ENCODE data around the gene TBCCD1.
A peak's percentile ranks its signal among the peaks of the same experiment; 100 is the strongest.
"Not testable (repeated sequence)": the region's sequence is repeated elsewhere in the genome, so short reads cannot be mapped to it uniquely, and the experiment has no call there.

TBCCD1 gene

DNA sequence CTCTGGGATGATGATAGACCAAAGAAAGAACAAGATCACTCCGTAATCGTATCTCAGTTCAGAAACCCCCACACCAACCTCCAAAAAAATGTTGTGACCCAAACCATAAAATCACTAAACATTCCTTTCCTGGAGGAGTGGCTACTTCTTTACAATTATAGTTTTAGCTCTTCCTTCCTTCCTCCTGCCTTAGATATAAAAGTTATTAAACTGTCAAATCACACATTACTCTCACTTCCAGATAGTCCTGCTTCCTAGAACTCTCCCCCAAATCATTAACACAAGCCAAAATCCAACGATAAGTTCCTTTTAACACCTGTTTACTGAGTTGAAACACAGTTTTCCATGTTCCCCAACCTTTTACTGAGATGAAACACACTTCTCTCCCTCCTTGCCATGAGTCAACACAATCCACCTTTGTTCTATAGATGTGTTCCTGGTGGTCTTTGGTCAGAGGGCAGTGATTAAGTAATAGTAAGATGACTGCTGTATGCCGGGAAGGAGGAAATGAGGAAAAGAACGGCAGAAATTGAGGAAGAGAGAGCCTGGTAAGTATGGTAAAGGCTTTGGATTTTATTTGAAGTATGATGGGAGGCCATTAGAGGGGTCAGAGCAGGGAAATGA, 14.6 kb downstream of the TBCCD1 start:
- no peak for DNase-seq (ENCODE audit: low read depth)

DNA sequence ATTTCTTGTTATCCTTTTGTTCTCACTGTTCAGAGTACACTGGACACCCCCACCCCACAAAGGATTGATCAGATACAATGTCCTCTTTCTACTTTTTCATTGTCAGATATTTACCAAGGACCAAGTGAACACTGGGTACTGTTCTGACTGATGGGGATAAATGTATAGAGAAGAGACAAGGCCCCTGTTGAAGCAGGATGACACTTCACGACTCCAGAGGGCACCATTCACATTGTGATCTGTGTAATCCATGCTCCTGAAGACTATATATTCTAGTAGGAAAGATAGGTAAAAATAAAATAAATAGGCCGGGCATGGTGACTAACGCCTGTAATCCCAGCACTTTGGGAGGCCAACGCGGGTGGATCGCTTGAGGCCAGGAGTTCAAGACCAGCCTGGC, 15.8 kb downstream of the TBCCD1 start:
- DNase-seq (ENCODE audit: low read depth) = no peak

DNA sequence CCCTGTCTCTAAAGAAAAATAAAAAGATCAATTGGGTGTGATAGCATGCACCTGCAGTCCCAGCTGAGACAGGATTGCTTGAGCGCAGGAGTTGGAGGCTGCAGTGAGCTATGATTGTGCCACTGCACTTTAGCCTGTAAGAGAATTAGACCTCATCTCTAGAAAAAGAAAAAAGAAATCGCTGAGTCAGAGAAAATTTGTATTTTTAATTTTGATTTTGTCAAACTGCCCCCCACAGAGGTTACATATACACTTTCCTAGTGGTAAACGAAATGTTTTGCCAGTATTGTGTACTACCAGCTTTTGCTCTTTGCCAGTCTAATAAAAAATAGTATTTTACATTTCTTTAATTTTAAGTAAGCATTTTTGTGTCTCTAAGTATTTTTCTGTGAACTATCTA, 17.6 kb downstream of the TBCCD1 start:
- no peak for DNase-seq (ENCODE audit: low read depth)

DNA sequence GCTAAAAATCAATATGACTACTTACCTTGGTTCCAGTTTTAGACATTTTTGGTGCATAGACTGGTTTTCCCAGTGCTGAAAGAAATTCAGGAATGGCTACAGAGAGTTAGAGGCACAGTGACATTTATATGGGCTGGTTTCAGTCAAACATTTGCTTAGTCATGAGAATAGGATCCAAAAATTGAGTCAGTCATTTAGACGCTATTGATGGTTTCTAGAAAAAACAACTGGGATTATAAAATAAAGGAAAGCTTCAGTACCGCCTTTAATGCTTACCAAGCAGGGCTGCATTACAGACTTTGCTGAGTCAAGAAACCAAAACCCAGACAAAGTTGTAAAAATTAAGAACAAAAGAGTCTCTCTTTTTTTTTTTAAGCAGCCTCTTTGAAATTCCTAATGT, 22.9 kb downstream of the TBCCD1 start, which contains the start of gene CRYGS:
TSS of gene CRYGS (minus strand) at position 100 of the 400 bp plus-strand sequence. CDS start at position 46, 54 bp downstream.
- DNase-seq (ENCODE audit: low read depth) = peak; percentile 67

DNA sequence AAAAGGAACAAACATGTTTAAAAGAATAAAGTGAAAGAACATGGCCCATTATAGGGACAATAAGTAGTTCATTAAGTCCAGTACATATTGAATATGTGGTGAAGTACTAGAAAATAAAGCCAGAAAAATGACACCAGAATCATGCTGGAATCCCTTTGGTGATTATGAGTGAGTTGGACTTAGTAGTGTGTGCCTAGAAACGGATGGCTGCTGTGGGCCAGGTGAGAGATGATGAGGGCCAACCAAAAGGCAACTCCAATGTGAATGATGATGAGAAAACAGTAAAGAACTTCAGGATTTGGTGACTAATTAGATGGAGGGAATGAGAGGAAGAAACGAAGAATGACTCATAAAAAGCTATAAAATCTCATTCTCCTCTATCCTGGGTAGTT, 26.3 kb downstream of the TBCCD1 start:
- DNase-seq (ENCODE audit: low read depth) = no peak

DNA sequence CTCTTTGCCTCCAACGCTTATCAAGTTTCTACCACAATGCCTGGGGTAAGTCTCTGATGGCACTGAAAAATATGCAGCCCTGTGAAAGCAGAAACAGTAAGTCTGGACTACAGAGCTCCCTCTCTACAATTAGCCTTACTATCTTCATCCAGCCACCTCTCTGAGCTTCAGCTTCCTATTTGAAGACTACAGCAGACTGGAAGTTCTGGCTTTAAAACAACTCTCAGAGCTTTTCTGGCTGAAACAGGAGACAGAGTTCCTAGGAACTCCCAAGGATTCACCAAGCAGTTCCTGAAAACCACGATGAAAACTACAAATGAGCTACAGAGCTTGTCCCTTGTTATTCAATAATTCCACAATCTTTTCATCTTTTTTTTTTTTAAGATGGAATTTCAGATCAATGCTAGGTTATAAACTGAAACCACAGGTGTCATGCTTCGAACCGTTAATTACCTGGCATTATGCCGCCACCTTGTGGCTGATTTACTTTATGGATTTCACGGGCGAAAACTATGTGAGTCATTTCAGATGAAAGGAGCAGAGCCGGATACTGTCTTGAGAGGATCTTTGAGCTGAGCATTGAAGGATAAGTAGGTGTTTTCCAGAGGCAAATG, 26.8 kb downstream of the TBCCD1 start:
- peak; percentile 61 for DNase-seq (ENCODE audit: low read depth)

DNA sequence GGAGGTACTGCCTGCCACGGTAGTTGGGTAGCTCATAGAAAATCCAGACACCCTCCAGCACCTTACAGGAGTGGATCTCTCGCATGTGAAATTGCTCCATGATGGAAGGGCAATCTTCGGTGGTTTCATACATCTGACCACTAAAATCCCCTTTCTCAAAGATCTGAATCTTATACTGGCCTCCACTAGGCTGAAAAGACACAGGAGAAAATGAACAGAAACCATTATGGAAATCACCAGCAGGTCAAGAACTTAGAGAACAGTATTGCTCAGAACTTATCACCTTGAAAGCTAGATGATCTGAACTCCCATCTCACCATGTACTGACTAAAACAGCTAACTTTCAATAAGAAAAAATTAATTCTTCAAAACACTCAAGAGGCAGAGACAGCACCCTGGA, 28.4 kb downstream of the TBCCD1 start:
- no peak for DNase-seq (ENCODE audit: low read depth)

DNA sequence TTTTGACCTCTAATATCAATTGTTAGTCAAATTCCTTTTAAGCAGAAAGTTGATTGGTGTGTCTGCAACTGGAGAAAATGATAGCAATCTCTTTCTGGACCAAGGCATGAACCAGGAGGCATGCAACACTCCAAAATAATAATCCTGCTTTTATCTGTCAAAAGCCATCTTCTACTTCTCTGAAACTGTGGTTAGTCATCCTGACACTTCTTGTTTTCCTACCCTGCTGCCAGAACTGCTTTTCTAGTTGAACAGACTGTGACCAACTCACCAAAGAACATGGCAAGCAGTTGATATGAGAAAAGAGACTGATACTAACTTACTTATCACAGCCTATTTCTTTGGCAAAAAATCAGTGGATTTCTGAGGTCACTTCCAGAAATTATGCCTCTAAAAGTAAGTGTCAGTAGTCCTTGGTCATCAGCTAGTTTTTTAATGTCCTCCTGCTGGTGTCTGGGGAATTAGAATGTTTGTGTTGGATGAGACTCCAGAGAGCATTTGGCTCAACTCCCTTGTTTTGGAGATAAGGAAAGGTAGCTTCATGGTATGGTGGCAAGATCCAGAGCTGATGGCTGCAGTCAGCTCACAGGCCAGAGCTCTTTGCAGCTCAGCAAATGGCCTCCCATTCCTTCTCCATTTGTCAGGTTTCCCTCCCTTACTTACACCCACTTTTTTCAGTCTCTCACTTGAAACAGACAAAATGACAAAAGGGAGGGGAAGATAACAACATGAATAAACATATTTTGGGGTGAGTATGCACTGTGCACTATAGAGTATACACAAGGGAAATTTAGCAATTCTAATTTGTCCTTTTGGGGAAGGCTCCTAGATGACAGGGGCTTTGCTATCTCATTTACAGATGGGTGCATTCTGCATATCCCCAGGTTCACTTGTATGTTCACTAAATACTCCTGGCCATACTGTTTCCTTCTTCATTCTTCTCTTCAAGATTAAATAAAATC, 30.0 kb downstream of the TBCCD1 start:
- DNase-seq (ENCODE audit: low read depth) = peak; percentile 35

DNA sequence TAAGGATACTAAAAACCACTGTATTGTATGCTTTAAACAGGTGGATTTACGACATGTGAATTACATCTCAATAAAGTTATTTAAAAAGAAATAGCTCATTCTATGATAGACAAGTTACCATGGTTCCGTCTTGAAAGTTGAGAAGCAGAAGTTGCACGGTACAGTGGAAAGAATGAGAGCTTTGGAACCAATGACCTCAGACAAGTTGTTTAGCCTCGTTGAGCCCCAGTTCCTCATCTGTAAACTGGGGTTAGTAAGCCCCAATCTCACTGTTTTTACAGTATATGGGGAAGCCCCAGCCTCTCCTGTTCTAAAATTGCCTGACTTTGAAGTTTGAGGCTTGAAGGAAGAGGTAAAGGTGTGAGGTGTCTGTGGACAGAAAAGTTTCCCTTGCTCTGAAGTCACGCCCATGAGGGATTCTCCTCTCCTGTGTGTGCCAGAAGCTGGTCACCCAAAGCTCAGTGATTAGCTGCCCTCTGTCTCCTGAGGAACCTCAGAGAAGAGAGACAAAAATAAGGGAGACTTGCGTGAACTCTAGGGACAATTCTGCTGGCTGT, 32.9 kb downstream of the TBCCD1 start:
- no peak for DNase-seq (ENCODE audit: low read depth)

DNA sequence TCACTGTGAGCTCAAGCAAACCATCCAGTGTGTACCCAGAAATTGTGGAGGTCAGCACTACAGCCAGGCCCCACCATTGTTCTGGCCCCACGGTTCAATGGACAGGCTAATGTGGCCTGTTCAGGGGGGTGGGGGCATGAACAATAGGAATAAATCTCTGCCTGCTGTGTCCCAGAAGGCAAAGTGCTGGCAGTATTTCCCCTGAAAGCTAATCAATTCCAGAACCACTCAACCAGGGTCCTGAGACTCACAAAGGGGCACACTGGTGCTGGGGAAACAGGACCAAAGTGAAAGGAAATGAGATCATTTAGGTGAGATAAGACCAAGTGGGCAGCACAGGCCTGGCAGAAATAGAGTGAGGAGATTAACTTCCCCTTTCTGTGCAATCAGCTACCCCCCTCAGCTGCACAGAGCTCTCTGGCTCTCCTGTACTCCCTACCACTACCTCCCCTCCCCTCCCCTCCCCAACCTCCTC, 34.5 kb downstream of the TBCCD1 start:
- no peak for DNase-seq (ENCODE audit: low read depth)

DNA sequence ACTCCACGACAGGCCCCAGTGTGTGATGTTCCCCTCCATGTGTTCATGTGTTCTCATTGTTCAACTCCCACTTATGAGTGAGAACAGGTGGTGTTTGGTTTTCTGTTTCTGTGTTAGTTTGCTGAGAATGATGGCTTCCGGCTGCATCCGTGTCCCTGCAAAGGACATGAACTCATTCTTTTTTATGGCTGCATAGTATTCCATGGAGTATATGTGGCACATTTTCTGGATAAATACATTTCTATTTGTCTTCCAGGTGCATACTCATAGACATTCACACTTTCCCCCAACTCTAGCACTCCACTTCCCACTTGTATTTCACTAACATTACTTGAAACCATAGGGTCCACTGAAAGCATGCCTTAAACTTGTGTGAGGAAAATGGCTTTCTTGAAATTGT, 35.4 kb downstream of the TBCCD1 start:
- DNase-seq (ENCODE audit: low read depth) = not testable (repeated sequence)

DNA sequence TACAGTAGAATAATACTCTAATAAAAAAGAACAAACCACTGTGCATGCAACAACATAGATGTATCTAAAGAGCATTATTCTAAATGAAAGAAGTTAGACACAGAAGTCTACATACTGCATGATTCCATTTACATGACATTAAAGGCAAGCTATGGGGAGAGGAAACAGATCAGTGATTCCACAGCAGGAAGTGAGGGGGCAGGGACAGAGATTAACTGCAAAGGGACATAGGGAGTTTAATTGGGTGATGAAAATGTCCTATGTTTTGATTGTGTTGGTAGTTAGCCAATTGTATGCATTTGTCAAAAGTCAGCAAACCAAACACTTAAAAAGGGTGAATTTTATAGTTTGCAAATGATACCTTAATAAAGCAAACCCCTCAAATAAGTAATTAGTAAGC, 36.7 kb downstream of the TBCCD1 start:
- no peak for DNase-seq (ENCODE audit: low read depth)

DNA sequence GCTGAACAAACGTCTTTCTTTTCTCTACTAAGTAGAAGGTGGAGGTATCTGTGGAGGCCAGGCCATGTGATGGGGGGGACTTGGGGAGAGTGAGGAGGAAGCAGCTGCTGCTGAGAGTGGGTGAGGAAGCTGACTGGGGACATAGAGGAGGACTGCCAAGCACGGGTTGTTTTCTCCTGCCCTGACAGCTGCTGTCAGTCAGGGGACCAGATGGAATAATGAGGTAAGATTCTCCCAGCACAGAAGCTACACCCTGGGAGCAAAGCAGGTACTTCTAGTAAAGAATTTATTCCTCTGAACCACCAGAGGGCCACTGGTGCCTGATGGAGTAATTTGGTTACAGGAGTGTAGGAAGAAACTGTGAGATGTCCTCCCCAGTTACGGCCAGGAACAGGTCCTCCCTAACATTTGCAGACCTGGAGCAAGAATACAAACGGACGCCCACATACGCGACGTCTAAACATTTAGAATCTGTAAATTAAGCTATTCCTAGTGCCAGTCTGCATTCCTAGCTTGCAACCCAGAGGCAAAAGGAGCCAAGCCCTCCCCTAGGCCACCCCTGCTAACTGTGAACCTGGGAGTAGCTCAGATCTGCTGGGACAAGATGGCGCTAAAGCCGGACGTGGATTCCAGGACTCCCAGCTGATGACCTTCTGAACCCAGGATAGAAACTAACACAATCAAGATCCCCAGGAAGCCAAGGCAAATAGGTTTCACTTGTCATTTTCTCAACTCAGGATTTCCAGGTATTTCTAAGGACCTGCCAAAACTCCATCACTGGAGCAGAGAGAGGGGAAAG, 37.7 kb downstream of the TBCCD1 start:
- DNase-seq (ENCODE audit: low read depth) = no peak

DNA sequence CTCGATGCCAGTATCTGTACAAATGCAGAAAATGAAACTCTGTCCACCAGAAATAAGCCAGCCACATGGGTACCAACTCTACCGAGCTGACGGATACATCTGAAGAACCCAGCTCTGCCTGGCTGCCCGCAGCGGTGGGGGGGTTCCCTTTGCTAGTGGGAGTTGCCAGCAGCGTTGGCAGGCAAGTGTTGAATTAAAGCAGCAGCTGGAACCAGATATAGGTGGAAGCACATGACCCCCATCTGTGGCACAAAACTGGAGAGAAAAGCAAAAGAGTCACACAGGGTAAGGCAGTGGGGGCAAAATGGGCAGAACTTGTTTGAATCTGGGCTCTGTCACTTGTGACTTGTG, 40.9 kb downstream of the TBCCD1 start:
- no peak for DNase-seq (ENCODE audit: low read depth)

DNA sequence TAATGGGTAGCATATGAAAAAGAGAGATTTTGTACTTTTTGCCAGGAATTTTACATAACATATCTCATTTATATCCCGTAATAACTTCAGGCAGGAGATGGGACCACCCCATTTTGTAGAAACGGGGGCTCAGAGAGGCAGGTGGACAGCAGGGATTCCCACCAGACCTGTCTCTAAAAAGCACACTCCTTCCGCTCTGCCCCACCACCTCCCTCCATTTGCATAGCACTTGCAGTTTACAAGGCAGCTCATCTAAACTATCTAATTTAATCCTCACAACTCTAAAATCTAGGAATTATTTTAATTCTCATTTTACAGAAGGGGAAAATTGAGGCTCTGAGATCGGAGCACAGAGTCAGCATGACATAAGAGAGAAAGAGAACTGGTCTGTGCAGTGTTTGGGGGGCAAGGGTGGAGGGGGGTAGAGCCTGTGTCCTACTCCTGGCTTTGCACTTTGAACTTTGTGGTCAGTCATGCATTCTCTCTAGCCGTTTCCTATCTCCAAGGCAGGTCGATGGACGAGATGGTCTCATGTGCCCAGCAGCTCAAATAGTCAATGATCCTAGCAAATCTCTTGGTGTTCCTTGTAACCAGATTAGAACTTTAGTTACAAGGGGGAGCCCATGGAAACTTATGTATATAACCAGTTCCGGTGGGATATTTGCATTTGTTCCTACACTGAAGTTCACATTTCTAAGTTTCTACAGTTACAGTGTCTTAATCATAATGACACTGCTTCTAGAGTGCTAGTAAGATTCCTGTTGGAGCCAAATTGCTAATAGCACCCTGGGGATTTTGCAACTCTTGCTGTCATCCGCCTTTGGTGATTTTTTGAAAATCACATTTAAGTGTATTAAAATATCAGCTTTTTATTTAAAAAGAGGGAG, 41.5 kb downstream of the TBCCD1 start:
- no peak for DNase-seq (ENCODE audit: low read depth)

DNA sequence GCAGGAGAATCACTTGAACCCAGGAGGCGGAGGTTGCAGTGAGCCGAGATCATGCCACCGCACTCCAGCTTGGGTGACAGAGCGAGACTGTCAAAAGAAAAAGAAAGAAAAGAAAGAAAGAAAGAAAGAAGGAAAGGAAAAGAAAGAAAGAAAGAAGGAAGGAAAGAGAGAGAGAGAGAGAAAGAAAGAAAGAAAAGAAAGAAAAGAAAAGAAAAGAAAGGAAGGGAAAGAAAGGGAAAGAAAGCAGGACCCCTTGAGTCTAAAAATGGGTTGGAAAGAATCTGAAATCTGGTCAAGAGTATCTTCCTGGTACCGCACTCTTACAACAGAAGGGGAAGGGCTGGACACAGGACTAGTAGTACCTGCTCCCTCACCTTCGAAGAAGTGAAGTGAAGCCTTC, 42.5 kb downstream of the TBCCD1 start:
- DNase-seq (ENCODE audit: low read depth) = no peak

DNA sequence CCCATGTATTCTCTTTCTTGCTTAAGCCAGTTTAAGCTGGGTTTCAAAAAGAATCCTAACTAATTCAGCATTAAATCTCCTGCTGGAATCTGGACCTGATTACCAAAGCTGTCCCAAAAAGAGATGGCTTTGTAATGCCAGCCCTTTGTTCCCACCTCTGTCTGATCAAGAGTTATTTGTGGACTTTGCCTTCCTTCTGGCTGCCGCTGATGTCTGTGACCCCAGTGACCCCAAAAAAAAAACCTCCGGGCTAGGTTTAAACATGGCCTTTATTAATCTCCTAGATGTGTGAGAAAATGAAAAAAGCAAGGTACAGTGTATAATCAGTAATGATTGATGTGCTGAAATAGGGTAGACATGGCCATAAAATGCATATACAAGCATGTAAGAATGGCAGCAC, 43.7 kb downstream of the TBCCD1 start:
- DNase-seq (ENCODE audit: low read depth) = no peak

DNA sequence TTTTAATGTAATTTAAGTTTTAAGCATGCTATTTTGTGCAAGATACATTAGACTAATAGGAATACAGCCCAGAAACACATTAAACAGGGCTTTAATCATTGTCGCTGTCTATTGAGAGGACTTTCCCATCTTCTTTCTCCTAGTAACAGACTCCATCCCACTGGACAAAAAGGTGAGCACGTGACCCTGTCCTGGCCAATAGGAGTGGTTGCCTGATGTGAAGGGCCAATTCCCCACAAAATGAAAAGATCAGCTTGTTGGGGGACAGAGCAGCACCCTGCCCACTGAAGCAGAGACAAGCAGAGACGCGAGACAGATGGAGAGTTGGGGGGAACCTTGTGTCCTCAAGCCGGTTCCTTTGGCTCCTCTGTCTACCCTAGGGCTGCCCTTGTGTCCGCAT, 44.1 kb downstream of the TBCCD1 start:
- no peak for DNase-seq (ENCODE audit: low read depth)

DNA sequence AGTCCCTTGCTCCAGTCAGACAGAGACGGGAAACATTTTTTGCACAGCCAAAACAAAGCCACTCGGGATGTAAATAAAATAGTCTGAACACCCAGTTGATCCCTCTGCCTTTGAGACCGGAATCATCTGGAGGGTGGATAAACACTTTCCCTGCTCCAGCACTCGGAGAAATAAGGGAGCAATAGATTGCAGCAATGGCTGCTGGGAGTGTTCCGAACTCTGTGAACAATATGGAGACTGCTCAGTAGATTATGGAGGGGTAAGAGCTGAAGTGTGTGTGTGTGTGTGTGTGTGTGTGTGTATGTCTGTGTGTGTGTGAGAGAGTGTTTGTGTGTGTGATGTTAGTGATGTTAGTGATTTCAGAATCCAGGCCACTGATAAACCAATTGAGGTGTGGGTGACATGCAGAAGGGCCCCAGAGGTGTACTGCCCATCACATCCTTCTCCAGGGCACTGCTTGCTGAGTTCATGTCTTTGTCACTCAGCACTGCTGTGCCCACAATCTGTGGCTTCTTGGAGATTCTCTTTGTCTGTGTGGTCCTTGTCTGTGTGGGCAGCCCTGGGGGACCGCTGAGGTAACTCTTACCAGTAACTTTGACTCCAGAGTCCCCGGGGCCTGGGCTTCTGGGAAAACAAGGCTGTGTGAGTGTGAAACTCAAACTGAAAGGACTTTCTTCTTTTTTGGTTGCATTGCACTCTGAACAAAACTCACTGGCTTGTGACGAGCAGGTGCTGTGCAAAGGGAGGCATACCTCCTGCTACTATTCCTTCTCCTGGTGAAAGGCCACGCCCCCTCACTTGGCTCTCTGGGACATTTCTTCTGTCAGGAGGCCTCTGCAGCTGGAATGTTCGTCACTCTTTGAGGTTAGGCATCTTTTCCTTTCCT, 45.9 kb downstream of the TBCCD1 start:
- DNase-seq (ENCODE audit: low read depth) = no peak

DNA sequence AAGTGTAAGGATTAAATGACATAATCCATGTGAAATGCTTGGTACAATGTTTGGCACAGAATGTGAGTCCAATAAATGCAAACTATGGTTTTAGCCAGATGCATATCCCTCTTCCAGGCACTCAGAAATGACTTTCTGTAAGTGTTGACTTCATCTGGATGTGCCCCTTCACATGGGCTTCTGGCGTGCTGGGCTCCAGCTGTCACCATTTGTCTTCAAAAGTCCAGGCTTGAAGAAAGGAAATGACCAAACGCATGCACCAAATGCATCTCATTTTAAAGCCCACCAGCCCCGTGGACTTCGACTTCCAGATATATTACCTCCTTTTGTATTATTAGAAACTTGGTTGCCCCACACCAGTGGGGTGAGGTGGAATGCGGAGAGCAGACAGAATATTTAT, 46.7 kb downstream of the TBCCD1 start:
- no peak for DNase-seq (ENCODE audit: low read depth)

All from stromal cell of bone marrow (primary cell).